ENCODE results near the gene GLCCI1.

The GLCCI1 gene

DNA sequence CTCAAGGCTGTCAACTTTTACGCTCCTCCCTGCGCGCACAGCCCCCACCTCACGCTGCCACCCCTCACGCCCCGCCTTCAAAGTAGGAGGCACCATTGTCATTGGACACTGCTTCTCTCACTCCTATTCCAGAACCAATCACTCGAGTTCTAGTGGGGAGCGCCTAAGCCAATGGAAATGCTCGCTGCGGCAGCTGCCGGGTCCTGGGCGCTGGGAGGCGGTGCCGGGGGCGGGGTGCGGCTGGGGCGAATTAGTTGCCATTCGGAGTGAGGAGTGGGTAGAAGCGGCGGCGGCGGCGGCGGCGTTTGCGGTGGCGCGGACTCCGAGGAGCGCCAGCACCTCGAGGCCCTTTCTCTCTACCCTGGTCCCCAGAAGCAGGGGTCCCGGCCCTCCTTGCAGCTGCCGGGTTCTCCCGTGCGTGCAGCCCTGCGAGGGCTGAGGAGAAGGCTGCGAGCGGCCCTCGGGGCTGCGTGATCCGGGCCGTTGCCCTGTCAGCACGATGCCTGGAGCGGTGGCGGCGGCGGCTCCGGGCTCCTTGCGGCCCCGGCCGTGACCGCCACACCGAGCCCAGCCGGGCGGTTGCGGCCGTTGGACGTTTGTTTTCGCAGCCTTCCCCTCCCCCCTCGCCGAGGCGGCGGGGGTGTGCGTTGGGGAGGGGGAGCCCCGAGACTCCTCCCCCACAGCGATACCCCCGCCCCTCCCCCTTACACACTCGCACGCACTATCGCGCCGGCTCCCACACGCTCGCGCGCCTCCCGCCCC, at the start of gene GLCCI1:
Gene GLCCI1 (plus strand): TSS at position 253 of the 762 bp plus-strand sequence. CDS start 555 bp downstream, outside the sequence.
- peak; percentile 91 for DNase-seq (ENCODE audit: low read depth)
- TF ChIP-seq, protein P1, sequence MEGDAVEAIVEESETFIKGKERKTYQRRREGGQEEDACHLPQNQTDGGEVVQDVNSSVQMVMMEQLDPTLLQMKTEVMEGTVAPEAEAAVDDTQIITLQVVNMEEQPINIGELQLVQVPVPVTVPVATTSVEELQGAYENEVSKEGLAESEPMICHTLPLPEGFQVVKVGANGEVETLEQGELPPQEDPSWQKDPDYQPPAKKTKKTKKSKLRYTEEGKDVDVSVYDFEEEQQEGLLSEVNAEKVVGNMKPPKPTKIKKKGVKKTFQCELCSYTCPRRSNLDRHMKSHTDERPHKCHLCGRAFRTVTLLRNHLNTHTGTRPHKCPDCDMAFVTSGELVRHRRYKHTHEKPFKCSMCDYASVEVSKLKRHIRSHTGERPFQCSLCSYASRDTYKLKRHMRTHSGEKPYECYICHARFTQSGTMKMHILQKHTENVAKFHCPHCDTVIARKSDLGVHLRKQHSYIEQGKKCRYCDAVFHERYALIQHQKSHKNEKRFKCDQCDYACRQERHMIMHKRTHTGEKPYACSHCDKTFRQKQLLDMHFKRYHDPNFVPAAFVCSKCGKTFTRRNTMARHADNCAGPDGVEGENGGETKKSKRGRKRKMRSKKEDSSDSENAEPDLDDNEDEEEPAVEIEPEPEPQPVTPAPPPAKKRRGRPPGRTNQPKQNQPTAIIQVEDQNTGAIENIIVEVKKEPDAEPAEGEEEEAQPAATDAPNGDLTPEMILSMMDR (IDR thresholded peaks at IDR 0.05; ENCODE audit: control insufficient read depth, extremely low read depth, insufficient read depth), result no peak
- peak within 1 kb of the TSS; percentile 71 for H3K4me3 ChIP-seq (ENCODE audit: low read depth, low read length)

DNA sequence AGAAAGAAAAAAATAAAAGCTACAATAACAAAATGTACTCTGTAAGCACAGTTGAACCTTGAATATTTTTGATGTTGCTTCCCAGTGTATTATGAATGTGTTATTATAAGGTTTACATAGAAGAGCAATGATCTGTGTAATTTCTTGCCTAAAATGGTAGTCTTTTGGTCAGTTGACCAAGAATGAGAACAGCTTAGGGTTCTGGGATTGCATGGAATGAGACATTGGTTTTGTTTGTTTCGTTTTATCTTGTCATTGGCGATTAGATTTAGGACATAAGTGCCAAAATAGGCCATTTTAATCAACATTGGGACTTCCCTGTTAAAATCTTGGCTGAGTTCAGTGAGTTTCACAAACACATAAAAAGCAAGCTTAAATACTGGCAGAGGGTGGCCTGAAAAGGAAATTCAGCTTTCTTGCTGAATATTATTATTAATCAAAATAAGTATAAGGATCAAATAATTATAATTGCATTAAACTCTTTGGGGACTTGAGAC, 49.1 kb upstream of the GLCCI1 start:
- H3K4me3 ChIP-seq (ENCODE audit: low read depth, low read length), result no peak overlapping the region
- no peak for DNase-seq (ENCODE audit: low read depth)
- TF ChIP-seq, protein P1 (IDR thresholded peaks at IDR 0.05; ENCODE audit: control insufficient read depth, extremely low read depth, insufficient read depth), result no peak

DNA sequence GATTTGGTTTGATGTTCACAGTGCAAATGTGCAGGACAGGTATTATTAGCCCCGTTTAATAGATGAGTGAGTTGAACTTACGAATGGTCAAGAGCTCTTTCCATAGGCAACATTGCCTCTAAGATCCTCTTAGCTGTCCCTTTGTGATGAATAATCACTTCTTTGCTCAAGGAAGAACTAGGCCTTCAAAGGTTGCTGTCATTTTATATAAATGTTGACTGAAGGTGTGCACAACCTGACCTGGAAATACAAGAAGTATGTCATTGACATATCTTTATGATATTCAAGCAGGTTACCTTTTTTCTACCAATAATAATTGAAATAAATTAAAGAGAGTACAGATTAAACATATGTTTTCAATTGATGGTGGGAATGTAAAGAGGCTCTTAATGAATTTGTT, 48.5 kb upstream of the GLCCI1 start:
- H3K4me3 ChIP-seq (ENCODE audit: low read depth, low read length), result no peak overlapping the region
- TF ChIP-seq, protein P1 (IDR thresholded peaks at IDR 0.05; ENCODE audit: control insufficient read depth, extremely low read depth, insufficient read depth), result no peak
- DNase-seq (ENCODE audit: low read depth), result no peak

DNA sequence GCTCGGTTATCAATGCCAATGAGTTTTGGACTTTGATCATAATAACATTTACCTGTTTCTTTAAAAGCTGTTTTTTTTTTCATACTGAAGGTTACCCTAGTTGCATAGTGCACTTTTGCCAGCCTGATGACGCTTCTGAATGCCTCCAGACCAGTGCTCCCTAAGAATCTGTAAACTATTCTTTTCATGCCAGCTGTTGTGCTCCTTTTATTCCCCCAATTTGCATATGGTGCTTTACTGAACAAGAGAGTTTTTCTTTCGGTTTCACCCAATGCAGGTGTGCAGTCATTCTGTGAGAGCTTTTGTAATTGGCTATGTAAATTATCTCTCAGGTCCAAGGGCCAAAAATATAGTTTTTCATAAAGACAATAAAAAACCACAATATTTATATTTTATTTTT, 48.1 kb upstream of the GLCCI1 start:
- no peak overlapping the region for H3K4me3 ChIP-seq (ENCODE audit: low read depth, low read length)
- DNase-seq (ENCODE audit: low read depth), result no peak
- TF ChIP-seq, protein P1 (IDR thresholded peaks at IDR 0.05; ENCODE audit: control insufficient read depth, extremely low read depth, insufficient read depth), result no peak

DNA sequence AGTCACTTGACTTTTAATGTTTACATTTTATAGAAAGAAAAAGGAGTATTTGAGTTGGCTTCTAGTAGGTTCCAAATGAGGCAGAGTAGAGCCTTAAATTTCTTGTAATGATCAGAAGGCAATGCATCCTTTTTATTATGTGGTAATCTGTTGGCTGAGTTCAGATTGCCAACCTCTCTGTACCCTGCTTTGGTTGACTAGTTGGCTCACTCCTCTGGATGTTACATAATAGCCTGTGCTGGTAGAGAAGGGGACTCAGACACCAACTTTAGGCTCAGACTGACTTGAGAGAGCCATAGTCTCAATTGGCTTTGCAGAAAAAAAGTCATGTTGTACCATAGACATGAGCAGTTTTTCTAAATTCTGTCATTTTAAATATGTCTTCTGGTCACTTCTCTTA, 46.8 kb upstream of the GLCCI1 start:
- TF ChIP-seq, protein P1 (IDR thresholded peaks at IDR 0.05; ENCODE audit: control insufficient read depth, extremely low read depth, insufficient read depth), result no peak
- no peak overlapping the region for H3K4me3 ChIP-seq (ENCODE audit: low read depth, low read length)
- no peak for DNase-seq (ENCODE audit: low read depth)

DNA sequence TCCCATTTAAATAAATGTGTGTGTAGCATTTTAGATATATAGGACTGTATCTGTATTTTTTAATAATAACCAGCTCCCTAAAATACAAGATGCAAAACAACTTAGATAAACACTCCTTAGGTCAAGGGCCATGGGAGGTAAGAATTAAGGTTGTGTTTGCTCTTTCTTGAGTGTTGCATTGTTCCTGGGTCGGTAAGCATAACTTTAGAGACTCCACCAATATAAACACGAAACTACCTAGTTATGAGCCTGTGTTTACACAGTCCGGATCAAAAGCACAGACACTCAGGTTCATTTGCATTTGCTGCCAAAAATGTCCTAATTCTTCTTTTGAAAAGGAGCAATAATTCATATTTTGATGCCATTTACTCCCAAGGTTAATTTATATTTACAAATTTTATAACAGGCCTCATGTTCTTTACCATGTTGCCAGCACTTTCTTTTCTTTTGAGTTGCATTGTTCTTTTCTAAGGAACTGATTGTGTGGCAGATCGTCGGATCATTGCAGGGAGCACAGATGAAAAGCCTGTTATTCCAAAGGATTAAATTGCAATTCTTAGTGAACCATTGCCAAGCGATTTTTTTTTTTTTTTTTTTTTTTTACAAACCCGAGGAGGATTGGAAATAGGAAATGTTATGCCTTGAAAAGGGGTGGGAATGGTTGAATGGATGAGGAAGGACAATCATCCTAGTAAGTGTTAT, 45.8 kb upstream of the GLCCI1 start:
- TF ChIP-seq, protein P1 (IDR thresholded peaks at IDR 0.05; ENCODE audit: control insufficient read depth, extremely low read depth, insufficient read depth), result no peak
- H3K4me3 ChIP-seq (ENCODE audit: low read depth, low read length), result 0 out of 2 replicates have a peak overlapping the region, but pooled peaks have one; percentile 5
- peak; percentile 65 for DNase-seq (ENCODE audit: low read depth)
